H9 (cell line): ENCODE results near the gene LRP10. TPM values are rescaled to one million over a fixed set of nuclear protein-coding genes. Genes with fewer than 3 reads are reported as not detected.

Source experiments
- DNase-seq: peaks from one replicate; pipeline ENCODE4 v3.0.0-alpha.2; 2017
- H2AFZ ChIP-seq: one replicate; pipeline ENCODE4 v1.6.1; 2013; ENCODE audit warnings: mild to moderate bottlenecking, low read length, control low read depth, moderate library complexity
- H2AK5ac ChIP-seq: 2 replicates; pipeline ENCODE4 v1.6.1; 2013; ENCODE audit warnings: low read length, control low read depth, mixed read lengths; ENCODE audit not compliant: insufficient read length
- H2BK120ac ChIP-seq: one replicate; pipeline ENCODE4 v1.6.1; 2013; ENCODE audit warnings: low read depth, mild to moderate bottlenecking, low read length, control low read depth, inconsistent platforms; ENCODE audit not compliant: poor library complexity, severe bottlenecking
- H2BK12ac ChIP-seq: 2 replicates; pipeline ENCODE4 v1.6.1; 2013; ENCODE audit warnings: low read length, control low read depth, mixed read lengths, low read depth; ENCODE audit not compliant: insufficient read length
- H2BK15ac ChIP-seq: 2 replicates; pipeline ENCODE4 v1.6.1; 2013; ENCODE audit warnings: low read depth, low read length, control low read depth
- H2BK20ac ChIP-seq: one replicate; pipeline ENCODE4 v1.6.1; 2013; ENCODE audit warnings: low read depth, mild to moderate bottlenecking, low read length, control low read depth, inconsistent platforms; ENCODE audit not compliant: poor library complexity, severe bottlenecking
- H2BK5ac ChIP-seq: 2 replicates; pipeline ENCODE4 v1.6.1; 2013; ENCODE audit warnings: low read length, control low read depth, mixed read lengths; ENCODE audit not compliant: insufficient read length
- H3K14ac ChIP-seq: 2 replicates; pipeline ENCODE4 v1.6.1; 2013; ENCODE audit warnings: low read length, control low read depth; ENCODE audit not compliant: insufficient read depth
- H3K18ac ChIP-seq: 2 replicates; pipeline ENCODE4 v1.6.1; 2013; ENCODE audit warnings: low read depth, mild to moderate bottlenecking, mixed read lengths, low read length, control low read depth; ENCODE audit not compliant: insufficient read length
- H3K23ac ChIP-seq: 2 replicates; pipeline ENCODE4 v1.6.1; 2013; ENCODE audit warnings: low read length, control low read depth, mixed read lengths, low read depth; ENCODE audit not compliant: insufficient read length
- H3K23me2 ChIP-seq: 2 replicates; pipeline ENCODE4 v1.6.1; 2013; ENCODE audit warnings: low read depth, mild to moderate bottlenecking, mixed read lengths, low read length, control low read depth; ENCODE audit not compliant: insufficient read length, poor library complexity, severe bottlenecking
- H3K27ac ChIP-seq: 2 replicates; pipeline ENCODE4 v1.5.1; 2013; ENCODE audit warnings: low read length, control low read depth, mixed read lengths, low read depth; ENCODE audit not compliant: insufficient read length
- H3K27me3 ChIP-seq: 2 replicates; pipeline ENCODE4 v1.6.1; 2013; ENCODE audit warnings: low read length, control low read depth, inconsistent platforms; ENCODE audit not compliant: insufficient read depth
- H3K4ac ChIP-seq: 2 replicates; pipeline ENCODE4 v1.6.1; 2013; ENCODE audit warnings: low read depth, mild to moderate bottlenecking, control low read depth, inconsistent platforms, low read length, moderate library complexity
- H3K4me1 ChIP-seq: 2 replicates; pipeline ENCODE4 v1.6.1; 2013; ENCODE audit warnings: low read length, control low read depth, inconsistent platforms; ENCODE audit not compliant: insufficient read depth
- H3K4me2 ChIP-seq: 2 replicates; pipeline ENCODE4 v1.6.1; 2013; ENCODE audit warnings: low read length, control low read depth, mixed read lengths; ENCODE audit not compliant: insufficient read length, insufficient read depth
- H3K56ac ChIP-seq: 2 replicates; pipeline ENCODE4 v1.6.1; 2013; ENCODE audit warnings: low read depth, mild to moderate bottlenecking, mixed read lengths, low read length, control low read depth; ENCODE audit not compliant: insufficient read length
- H3K79me1 ChIP-seq: 2 replicates; pipeline ENCODE4 v1.6.1; 2013; ENCODE audit warnings: low read depth, mild to moderate bottlenecking, moderate library complexity, low read length, control low read depth, inconsistent platforms; ENCODE audit not compliant: insufficient read depth, poor library complexity, severe bottlenecking
- H3K79me2 ChIP-seq: 2 replicates; pipeline ENCODE4 v1.6.1; 2013; ENCODE audit warnings: low read length, control low read depth, inconsistent platforms; ENCODE audit not compliant: insufficient read depth
- H3K9ac ChIP-seq: 2 replicates; pipeline ENCODE4 v1.6.1; 2013; ENCODE audit warnings: low read length, control low read depth, mixed read lengths; ENCODE audit not compliant: insufficient read length; ENCODE audit errors: extremely low read depth
- H3K9me3 ChIP-seq: one replicate; pipeline ENCODE4 v1.6.1; 2013; ENCODE audit warnings: low read depth, low read length, inconsistent platforms; ENCODE audit not compliant: control insufficient read depth
- H3T11ph ChIP-seq: one replicate; pipeline ENCODE4 v1.6.1; 2013; ENCODE audit warnings: mild to moderate bottlenecking, low read length, control low read depth, inconsistent platforms
- H4K20me1 ChIP-seq: one replicate; pipeline ENCODE4 v1.6.1; 2013; ENCODE audit not compliant: control insufficient read depth, insufficient read length, insufficient read depth
- H4K5ac ChIP-seq: 2 replicates; pipeline ENCODE4 v1.6.1; 2013; ENCODE audit warnings: low read depth, mild to moderate bottlenecking, mixed read lengths, low read length, control low read depth; ENCODE audit not compliant: insufficient read length
- H4K8ac ChIP-seq: replicated peaks from 2 replicates; pipeline ENCODE4 v1.6.1; 2013; ENCODE audit warnings: low read length, control low read depth, mixed read lengths, low read depth; ENCODE audit not compliant: insufficient read length
- H4K91ac ChIP-seq: 2 replicates; pipeline ENCODE4 v1.6.1; 2013; ENCODE audit warnings: low read depth, mild to moderate bottlenecking, moderate library complexity, mixed read lengths, low read length, control low read depth; ENCODE audit not compliant: insufficient read length
- H3K27ac Mint-ChIP-seq, 3 experiments: 2 replicates in 2 of 3; 3 replicates in 1 of 3; pipeline ENCODE4 v1.8.0; 2020 to 2021; ENCODE audit warnings: mixed read lengths in 3 of 3, mild to moderate bottlenecking in 1 of 3, moderate library complexity in 1 of 3
- H3K27me3 Mint-ChIP-seq: 2 replicates; pipeline ENCODE4 v1.8.0; 2021; ENCODE audit warnings: low read depth, mild to moderate bottlenecking, moderate library complexity, mixed read lengths
- H3K36me3 Mint-ChIP-seq, 3 experiments: 2 replicates in 2 of 3; 3 replicates in 1 of 3; pipeline ENCODE4 v1.8.0; 2020 to 2021; ENCODE audit warnings: low read depth in 3 of 3, mixed read lengths in 3 of 3; ENCODE audit not compliant: insufficient read depth in 1 of 3
- H3K4me1 Mint-ChIP-seq, 2 experiments: 2 replicates each; pipeline ENCODE4 v1.8.0; 2020; ENCODE audit warnings: mixed read lengths in 2 of 2
- H3K4me3 Mint-ChIP-seq, 2 experiments: 2 replicates in 1 of 2; 3 replicates in 1 of 2; pipeline ENCODE4 v1.8.0; 2020 to 2021; ENCODE audit warnings: mild to moderate bottlenecking in 2 of 2, mixed read lengths in 2 of 2, moderate library complexity in 1 of 2
- H3K9me3 Mint-ChIP-seq, 2 experiments: 2 replicates in 1 of 2; 3 replicates in 1 of 2; pipeline ENCODE4 v1.8.0; 2020; ENCODE audit warnings: mild to moderate bottlenecking in 2 of 2, mixed read lengths in 2 of 2, moderate library complexity in 1 of 2
- WGBS: extraction: QIAGEN DNeasy Blood & Tissue Kit; methylation state at CpG from one replicate; pipeline ENCODE4 v1.1.7; 2013; ENCODE audit warnings: missing lambda C conversion rate, low lambda C conversion rate, mixed read lengths; ENCODE audit not compliant: insufficient read length; ENCODE audit errors: extremely low coverage; 5-methylcytosine and 5-hydroxymethylcytosine counted together
- total RNA-seq: library from RNA; stranded (reverse); gene quantifications from 2 replicates; pipeline ENCODE4 v1.2.1, GENCODE V29; 2021
- TF ChIP-seq, protein P1 (sequence below): fragments of 200-600 bp; sonication (generic); conservative IDR thresholded peaks from 3 replicates; pipeline ENCODE4 v1.8.0; 2021; ENCODE audit warnings: antibody characterized with exemption, mild to moderate bottlenecking

The LRP10 gene
- total RNA-seq, 1 experiment from 2014 or later, result 13.3 TPM

DNA sequence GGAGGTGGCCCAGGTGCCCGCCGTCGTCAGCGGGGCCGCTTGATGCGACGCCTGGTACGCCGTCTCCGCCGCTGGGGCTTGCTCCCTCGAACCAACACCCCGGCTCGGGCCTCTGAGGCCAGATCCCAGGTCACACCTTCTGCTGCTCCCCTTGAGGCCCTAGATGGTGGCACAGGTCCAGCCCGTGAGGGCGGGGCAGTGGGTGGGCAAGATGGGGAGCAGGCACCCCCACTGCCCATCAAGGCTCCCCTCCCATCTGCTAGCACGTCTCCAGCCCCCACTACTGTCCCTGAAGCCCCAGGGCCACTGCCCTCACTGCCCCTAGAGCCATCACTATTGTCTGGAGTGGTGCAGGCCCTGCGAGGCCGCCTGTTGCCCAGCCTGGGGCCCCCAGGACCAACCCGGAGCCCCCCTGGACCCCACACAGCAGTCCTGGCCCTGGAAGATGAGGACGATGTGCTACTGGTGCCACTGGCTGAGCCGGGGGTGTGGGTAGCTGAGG, 5.5 kb downstream of the LRP10 start:
- Mint-ChIP-seq H3K27me3 (peaks cover 3% of the 10 kb centered on the region), H3K36me3 (peaks cover 0 to 17% (median 5%) of the 10 kb centered on the region in 3 experiments; a peak in 6 of 7 replicates), H3K4me3 (no peak overlapping the region), H3K9me3 (no peaks in the 10 kb centered on the region), H3K4me1 (peaks cover 7 to 12% of the 10 kb centered on the region in 2 experiments), H3K27ac (no peak overlapping the region)
- Histone ChIP-seq H4K5ac (no peak overlapping the region), H3K9ac (no peak overlapping the region), H3K79me1 (no peaks in the 10 kb centered on the region), H3K27me3 (no peaks in the 10 kb centered on the region), H4K91ac (no peak overlapping the region), H3K56ac (no peak overlapping the region), H2BK15ac (no peak overlapping the region), H3K23ac (no peak overlapping the region), H3K14ac (no peak overlapping the region), H3K4me2 (no peak overlapping the region), H3K18ac (no peak overlapping the region), H3K79me2 (no peaks in the 10 kb centered on the region), H3K4me1 (peaks cover 4% of the 10 kb centered on the region; the same call in 1 of the 2 replicates), H3K4ac (no peak overlapping the region), H2AFZ (no peak overlapping the region), H3K9me3 (no peaks in the 10 kb centered on the region), H4K20me1 (no peaks in the 10 kb centered on the region), H2BK5ac (no peak overlapping the region), H2BK12ac (no peak overlapping the region), H2BK120ac (no peak overlapping the region), H4K8ac (no peak overlapping the region), H3K27ac (no peak overlapping the region), H3T11ph (no peak overlapping the region), H3K23me2 (no peaks in the 10 kb centered on the region), H2BK20ac (no peak overlapping the region), H2AK5ac (no peak overlapping the region)
- no peak for DNase-seq
- TF ChIP-seq, protein P1, sequence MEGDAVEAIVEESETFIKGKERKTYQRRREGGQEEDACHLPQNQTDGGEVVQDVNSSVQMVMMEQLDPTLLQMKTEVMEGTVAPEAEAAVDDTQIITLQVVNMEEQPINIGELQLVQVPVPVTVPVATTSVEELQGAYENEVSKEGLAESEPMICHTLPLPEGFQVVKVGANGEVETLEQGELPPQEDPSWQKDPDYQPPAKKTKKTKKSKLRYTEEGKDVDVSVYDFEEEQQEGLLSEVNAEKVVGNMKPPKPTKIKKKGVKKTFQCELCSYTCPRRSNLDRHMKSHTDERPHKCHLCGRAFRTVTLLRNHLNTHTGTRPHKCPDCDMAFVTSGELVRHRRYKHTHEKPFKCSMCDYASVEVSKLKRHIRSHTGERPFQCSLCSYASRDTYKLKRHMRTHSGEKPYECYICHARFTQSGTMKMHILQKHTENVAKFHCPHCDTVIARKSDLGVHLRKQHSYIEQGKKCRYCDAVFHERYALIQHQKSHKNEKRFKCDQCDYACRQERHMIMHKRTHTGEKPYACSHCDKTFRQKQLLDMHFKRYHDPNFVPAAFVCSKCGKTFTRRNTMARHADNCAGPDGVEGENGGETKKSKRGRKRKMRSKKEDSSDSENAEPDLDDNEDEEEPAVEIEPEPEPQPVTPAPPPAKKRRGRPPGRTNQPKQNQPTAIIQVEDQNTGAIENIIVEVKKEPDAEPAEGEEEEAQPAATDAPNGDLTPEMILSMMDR, result no peak
- no CpG with 5 or more reads among the region's 22 CpGs for WGBS
